Right lung (tissue), 5 donors: Measurements from ENCODE around the gene PTPRN2. TPM values are rescaled to one million over a fixed set of nuclear protein-coding genes. Genes with fewer than 3 reads are reported as not detected.
"Not testable (repeated sequence)": the region's sequence is repeated elsewhere in the genome, so short reads cannot be mapped to it uniquely, and the experiment has no call there.

Source experiments
- DNase-seq, 2 donors: peaks; one replicate each; pipeline ENCODE4 v3.0.0-alpha.2; 2013
- polyA plus RNA-seq, 5 donors: library from polyadenylated mRNA; unstranded; fragments of 120-200 nt; gene quantifications; one replicate each; pipeline versions ENCODE4 v1.2.1 to v1.2.3, GENCODE V29; 2013; ENCODE audit warnings: inconsistent platforms in 1 of 5, low replicate concordance in 1 of 5; ENCODE audit not compliant: insufficient read length in 5 of 5, insufficient read depth in 1 of 5

Gene PTPRN2
- polyA plus RNA-seq, 5 donors = 6.2 to 8.1 (median 7.0) TPM

DNA sequence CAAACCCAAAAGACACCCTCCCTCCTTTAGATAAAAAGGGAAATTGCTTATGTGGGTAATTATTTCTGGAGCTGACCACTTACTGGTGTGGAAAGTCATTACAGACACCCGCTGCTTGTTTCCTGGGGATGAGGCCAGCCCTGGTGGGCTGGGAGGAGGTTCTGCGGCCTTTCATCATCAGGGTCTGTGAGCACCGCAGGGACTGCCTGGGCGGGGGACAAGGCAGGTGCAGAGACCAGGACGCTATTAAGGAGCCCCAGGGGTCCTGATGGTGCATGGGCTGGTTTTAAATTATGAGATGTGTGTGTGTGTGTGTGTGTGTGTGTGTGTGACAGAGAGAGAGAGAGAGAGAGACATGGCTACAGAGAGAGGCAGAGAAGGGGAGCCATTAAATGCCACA, 1079.6 kb downstream of the PTPRN2 start:
- DNase-seq = no peak

DNA sequence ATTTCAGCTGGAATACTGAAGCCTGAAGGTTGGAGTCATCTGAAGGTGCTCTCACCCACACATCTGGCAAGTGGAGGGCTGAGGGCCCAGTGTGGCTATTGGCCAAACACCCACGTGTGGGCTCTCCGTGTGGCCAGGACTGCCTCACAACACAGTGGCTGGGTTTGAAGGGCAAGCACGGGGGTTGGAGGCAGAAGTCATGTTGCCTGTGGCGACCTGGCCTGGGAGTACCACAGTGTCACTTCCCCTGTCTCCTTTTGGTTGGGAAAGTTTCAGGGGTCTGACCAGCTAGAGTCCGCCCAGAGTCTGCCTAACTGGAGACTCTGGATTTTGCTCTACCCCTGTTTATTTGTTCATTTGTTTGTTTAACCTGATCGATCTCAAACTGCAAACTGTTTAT, 1081.4 kb downstream of the PTPRN2 start:
- no peak for DNase-seq

DNA sequence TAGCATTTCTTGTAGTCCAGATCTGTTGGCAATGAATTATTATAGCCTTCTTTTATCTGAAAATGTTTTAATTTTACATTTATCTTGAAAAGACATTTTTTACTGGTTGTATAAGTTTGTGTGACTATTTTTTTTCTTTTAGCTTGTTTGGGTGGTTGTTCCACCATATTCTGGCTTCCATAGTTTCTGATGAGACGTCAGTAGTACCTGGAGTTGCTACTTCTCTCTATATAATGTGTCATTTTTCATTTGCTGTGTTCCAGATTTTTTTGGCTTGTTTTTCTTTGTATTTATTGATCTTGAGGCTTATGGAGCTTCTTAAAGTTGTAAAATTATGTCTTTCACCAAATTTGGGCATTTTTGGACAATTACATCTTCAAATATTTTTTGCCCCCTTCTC, 1082.0 kb downstream of the PTPRN2 start:
- DNase-seq = no peak

DNA sequence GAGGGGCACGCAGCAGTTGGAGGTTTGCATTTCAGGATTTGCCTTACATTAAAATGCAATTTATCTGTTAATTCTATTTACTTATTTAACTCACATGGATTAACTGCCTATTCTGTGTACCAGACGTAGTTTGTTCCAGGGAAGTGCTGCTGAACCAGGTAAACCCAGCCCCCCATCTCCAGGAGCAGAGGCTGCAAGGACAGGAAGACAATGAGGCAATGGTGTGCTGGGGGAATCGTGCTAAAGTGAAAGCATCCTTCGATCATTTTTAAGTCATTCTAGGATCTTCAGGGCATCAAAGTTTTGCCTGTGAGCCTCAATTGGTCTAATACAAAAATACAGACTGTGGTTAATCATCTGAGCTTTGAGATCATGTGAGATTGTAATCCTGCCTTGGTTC, 1084.4 kb downstream of the PTPRN2 start:
- DNase-seq = no peak

DNA sequence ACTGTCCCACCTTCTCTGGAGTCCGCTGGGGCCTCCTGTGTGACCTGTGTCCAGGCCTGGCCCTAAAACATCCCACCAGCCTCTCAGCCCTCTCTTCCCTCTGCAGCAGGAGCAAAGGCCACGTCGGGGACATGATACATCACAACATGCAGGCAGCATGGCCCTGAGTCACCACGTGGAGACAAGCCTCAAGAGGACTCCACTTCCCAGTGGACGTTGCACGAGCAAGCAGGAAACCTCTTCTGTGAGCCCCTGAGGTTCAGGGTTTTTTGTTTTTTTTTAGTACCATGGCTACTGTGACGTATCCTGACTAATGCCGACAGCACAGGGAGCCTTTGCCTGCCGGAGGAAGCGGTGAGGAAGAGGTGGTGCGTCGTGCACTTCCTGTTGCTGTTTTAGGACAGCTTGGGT, 1084.9 kb downstream of the PTPRN2 start:
- peak; percentile 6 to 9 for DNase-seq

DNA sequence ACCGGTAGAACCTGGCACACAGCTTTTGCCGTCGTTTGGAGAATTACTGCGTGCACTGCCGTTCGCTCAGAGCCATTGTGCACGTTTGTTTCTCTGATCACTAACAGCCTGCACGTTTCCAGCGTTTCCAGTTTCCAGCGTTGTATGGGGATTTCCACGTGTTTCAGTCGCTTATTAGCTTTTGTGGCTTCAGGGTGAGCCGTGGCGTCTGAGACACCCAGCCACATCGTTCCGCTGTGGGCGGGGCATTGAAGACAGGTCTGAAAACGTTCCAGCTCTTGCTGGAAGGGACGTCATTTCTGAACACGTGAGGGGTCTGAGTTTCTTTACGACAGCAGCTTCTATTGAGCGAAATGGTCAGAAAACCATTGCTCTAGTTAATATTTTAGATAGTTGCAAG, 1086.0 kb downstream of the PTPRN2 start:
- no peak for DNase-seq

DNA sequence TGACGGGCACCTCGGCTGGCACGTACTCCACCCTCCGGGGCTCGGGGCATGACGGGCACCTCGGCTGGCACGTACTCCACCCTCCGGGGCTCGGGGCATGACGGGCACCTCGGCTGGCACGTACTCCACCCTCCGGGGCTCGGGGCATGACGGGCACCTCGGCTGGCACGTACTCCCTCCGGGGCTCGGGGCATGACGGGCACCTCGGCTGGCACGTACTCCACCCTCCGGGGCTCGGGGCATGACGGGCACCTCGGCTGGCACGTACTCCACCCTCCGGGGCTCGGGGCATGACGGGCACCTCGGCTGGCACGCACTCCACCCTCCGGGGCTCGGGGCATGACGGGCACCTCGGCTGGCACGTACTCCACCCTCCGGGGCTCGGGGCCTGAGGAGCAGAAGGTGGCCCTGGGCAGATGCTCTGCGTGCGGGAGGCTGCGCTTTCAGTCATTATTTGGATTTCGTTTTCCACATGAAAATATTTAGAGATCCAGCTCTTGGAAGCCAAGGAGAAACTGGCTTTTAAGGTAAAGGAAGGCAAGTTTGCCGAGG, 1086.6 kb downstream of the PTPRN2 start:
- DNase-seq = not testable (repeated sequence)

DNA sequence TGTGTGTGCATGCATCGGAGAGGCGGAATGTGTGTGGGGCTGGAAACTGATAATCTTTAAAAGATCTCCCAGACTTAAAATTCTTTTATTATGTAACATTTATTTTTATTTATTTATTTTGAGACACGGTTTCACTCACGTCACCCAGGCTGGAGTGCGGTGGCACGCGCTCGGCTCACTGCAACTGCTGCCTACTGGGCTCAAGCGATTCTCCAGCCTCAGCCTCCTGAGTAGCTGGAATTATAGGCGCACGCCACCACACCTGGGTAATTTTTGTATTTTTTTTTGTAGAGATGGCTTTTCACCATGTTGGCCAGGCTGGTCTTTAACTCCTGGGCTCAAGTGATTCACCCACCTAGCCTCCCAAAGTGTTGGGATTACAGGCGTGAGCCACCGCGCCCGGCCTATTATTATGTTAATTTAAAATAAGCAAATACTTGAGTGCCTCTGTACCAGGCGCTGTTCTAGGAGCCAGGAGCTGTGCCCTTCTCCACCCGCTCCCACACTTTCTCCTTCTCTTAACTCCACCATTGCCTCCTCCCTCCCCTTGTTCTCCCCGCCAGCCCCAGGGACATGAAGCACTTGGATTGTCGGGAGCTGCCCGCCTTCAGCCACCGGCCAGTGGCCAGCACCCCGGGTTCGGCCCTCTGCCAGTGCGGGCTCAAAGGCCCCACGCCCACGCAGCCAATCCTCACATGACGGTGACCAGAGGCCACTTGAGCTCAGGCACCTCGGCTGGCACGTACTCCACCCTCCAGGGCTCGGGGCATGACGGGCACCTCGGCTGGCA, 1087.3 kb downstream of the PTPRN2 start:
- DNase-seq = no peak

DNA sequence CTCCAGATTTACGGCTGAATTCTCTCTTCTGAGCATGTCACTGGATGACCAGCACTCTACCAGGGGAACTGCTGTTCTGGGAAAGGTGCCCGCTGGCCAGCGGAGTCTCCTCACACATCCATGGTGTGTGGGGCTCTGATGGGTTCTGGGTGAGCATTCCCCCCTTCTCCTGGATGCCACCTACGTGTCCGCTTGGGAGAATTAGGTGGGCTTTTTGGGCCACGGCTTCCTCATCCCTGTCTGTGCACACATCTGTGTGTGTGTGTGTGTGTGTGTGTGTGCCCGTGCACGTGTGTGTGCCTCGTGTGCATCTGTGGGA, 1087.8 kb downstream of the PTPRN2 start:
- no peak for DNase-seq

DNA sequence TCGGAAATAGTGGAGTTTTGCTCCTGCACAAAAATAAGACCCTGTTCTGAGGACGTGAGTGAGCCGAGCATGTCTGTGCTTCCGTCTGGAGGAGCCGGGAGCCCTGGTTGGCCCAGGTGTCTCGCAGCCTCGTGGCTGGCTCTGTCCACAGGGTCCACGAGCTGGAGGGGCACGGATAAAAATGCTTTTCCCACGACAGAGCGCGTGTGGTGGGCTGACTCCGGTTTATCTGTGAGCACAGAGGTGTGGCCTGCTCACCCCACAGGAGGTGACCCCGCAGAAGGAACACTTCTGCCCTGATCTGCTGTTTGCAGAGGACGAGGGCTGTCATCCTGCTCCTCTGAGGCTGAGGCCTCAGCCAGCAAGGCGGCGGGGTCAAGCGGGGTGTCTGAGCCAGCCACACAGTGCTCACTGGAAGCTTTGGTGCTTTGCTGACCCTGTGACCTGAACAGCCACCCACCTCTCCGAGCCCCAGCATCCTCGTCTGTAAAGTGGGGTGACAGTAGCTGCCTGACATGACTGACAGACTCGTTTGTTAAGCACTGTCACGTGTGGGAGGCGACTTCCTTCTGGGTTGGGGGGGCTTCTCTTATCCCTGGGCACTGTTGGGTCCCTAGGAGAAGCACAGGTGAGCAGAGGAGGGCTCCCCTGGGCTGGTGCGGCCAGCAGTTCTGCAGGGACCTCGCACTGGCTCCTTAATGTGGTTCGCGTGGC, 1088.3 kb downstream of the PTPRN2 start:
- DNase-seq = no peak

DNA sequence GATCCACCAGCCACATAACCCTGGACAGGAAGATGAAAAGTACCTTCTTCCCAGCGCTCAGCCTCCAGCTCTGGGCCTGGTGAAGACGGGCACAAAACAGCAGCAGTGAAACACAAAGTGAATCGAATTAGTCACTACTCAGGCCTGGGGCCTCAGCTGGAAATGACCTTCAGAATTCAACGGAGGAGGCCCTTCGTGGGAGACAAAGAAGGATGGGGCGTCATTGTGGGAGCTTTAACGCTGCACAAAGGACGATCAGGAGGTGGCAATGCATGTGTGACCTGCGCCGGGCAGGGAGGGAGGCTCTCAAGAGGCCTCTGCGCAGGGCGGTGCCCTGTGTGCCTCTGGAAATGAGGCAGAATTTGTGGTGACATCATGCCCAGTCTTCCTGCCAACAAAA, 1089.0 kb downstream of the PTPRN2 start:
- no peak for DNase-seq

DNA sequence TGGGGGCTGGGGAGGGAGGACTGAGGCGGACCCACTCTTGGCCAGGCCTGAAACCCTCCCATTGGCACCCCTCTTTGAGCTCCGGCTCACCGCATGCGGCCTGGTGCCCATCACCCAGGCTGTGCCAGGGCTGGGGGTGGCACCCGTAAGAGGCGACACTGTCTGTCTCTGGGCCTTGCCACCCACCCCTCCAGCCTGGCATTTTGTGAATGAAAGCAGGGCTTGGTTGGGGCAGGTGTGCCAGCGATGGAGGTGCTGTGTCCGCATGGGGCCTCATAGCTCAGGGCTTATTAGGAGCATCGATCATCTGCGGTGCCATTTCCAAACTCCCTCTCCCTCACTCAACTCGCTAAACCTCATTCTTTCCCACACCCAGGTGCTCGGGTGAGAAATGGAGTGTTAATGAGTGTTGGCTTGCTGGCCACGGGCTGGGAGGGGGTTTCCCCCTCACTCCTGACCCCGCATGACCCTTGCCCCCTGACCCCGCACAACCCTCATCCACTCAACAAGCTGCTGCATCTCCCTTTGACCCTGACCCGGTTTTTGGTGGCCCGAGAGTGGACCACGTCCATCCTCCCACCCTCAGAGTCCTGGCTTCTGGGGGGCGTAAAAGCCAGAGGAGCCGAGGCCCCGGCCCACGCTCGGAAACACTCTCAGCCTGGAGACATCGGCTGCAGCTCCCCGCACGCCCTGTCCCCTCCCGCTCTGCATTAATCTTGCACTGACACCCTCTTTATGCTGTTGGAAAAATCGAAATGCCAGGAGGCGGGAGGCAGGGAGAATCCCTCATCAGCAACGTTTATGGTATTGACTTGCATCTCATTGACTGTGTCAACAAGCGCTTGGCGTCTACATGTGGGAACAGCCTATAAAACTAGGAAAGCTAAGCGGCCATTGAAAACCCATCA, 1089.6 kb downstream of the PTPRN2 start:
- no peak for DNase-seq

DNA sequence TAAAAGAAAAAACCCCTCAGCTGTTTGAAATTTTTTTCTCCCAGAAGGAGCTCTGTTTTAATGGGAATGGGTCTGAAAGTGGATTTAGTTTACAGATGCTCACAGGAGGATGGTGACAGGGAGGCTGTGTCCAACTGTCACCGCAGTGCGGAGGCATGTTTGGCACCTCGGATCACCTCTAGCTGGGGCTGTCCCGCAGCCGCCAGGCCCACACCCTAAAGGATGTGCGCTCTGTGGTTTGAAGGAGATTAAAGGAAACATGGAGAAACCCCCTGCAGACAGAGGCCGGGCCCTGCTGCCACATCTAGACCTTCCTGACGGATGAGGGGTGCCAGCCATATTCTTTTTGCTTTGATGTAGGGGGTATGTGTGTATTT, 1090.3 kb downstream of the PTPRN2 start:
- DNase-seq = no peak

DNA sequence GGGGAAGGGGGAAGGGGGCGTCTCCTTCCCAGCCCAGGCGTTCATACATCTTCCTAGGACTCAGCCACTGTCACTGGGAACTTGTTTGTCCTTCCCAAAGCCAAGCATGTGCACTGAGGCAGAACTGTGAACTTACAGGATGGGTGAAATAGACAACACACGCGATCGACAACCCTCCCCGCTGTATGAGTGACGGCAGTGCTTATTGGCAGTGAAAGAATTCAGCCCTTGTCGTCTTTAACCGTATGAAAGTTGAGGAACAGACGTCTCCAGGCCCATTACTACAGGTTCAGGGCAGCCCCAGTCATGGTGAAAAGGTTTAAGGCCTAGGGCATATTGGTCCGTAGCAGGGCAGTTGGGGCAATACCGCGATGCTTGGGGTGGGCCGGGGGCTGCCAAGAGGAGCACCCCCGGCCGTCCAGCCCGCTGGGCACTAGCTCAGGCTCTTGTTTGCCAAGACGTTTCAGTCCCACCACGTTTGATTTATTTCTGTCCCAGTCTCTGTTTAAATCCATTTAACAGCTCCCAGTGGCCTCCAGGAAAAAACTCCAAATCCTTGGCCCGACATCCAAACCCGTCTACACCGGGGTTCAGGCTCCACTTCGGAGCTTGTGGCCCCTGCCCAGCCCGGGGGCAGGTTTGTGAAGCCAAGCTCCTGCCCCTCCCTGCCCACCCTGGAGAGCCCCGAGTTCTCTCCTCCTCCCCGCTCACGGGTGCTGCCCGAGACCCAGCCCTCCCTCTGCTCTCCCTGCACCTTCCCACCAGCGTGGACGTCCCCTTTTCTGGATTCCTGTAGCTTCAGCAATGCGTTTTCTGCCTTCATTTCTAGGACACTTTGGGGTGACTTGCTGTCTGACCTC, 1091.0 kb downstream of the PTPRN2 start:
- no peak for DNase-seq

DNA sequence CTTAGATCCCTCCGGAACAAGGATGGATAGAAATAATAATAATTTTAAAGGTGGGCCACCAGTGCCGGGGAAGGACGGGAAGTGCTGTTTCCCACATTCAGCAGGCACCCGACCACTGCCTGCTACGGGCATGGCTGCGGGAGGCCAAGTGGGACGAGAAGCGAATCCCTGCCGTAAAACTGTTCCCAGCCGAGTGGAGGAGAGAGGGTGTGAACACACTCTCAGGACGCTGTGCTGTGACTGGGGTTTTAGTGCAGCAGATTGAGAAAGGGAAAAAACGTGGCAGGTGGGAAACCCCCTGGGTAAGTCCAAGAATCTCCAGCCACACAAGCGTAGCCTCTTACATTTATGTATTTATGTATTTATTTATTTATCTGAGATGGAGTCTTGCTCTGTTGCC, 1092.0 kb downstream of the PTPRN2 start:
- DNase-seq = no peak

DNA sequence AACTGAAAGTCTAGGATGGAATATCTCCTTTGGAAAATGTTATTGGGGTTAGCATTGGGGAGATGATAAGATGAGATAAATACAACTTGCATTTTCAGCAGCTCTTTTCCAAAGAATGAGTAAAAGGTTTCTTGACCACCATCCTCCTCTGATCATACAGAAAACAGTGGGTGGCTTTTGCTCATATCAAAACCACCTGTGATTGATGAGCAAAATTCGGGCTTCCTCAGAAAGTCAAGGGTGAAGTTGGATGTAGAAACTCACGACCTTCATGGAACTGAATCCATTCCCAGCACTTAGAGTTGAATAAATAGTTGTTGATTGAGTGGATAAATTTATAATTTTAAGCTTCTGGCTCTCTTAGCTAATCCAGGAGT, 1092.5 kb downstream of the PTPRN2 start:
- DNase-seq = no peak

DNA sequence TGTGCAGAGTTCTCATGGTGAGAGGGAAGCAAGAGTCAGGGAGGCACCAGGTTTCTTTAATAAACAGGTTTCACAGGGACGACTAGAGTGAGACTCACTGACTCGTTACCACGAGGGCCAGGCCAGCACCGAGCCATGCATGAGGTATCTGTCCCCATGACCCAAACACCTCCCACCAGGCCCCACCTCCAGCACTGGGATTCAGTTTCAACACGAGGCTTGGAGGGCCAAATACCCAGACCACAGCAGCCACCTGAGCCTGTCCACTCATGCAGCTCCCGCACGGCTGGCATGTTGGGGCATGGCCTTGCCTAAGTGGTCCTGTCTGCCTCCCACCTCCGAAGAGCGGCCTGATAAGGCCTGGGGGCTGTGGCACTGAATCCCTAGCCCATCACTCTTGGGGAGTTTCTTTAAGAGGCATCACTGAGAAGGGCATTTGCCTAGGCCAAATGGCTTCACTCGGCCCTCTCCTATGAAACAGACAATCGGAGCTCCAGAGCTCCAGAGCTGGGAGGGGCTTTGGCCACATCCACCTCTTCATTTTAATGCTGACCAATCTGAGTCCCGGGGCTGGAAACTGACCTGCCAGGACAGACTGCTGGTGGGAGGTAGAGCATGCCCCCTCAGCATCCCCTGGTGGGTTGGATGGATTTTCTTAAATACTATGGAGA, 1093.0 kb downstream of the PTPRN2 start:
- no peak for DNase-seq

DNA sequence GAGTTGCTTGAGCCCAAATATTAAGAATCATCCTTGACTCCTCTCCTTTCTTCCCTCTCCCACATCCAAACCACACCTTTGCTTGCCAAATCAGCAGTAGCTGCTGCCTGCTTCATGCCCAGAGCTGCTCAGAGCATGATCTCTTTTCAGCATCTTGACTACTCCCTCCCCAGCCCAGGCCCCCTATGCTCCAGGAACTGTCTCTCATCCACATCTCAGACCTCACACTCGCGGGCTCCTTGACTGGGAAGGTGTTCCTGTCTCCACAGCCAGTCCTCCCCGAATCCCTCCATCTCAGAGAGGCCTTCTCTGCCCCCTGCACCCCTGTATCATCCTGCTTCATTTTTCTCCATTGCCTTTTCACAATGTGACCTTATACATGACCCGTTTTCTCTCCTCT, 1093.8 kb downstream of the PTPRN2 start:
- DNase-seq = no peak

DNA sequence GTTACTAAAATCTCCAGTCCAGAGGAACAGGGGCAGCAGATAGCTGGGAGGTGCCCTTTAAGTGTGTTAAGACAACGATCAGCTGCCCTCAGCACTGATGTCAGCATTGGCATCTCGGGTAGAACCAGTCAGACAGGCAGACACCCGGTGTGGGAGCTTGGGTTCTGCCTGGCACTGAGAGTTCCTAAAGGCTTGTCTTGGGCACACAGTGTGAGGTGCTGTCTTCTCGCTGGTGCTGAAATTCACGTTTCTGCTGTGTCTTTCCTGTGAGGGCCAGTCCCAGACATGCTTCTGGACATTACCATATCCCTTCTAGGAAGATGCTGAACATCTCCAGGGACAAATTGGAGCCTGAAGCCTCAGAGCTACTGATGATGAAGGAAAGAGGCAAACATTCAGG, 1094.6 kb downstream of the PTPRN2 start:
- no peak for DNase-seq

DNA sequence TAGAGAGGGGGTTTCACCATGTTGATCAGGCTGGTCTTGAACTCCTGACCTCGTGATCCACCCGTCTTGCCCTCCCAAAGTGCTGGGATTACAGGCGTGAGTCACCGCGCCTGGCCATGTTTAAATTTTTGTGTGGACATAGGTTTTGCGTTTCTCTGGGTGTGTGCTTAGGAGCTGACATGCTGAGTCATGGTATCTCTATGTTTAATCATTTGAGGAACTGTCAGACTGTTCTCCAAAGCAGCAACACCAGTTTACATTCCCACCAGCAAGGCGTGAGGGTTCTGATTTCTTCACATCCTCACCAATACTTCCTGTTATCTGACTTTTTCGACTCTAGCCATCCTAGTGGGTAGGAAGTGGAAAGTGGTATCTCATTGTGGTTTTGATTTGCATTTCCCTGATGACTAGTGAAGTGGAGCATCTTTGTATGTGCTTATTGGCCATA, 1097.1 kb downstream of the PTPRN2 start:
- no peak for DNase-seq

DNA sequence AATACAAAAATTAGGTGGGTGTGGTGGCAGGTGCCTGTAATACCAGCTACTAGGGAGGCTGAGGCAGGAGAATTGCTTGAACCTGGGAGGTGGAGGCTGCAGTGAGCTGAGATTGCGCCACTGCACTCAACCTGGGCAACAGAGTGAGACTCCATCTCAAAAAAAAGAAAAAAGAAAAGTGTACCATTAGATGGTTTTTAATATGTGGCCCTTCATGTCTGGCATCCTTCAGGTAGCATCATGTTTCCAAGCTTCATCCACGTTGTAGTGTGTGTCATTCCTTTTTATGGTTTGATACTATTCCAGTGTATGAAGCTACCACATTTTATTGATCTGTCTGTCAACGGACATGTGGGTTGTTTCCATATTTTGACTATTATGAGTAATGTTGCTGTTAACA, 1097.8 kb downstream of the PTPRN2 start:
- DNase-seq = not testable (repeated sequence)
